Left ventricle myocardium inferior (tissue), 1 donor: ENCODE results near the gene SRSF11. TPM values are rescaled to one million over a fixed set of nuclear protein-coding genes. Genes with fewer than 3 reads are reported as not detected.

Experiments
- DNase-seq: peaks from one replicate; pipeline ENCODE4 v3.0.0-alpha.2; 2020
- H3K27ac ChIP-seq: fragments of 200-600 bp; replicated peaks from 2 replicates; pipeline ENCODE4 v1.8.0; 2021
- H3K27me3 ChIP-seq: fragments of 200-600 bp; 2 replicates; pipeline ENCODE4 v1.8.0; 2021; ENCODE audit warnings: low read depth
- H3K36me3 ChIP-seq: fragments of 200-600 bp; 2 replicates; pipeline ENCODE4 v1.8.0; 2021
- H3K4me1 ChIP-seq: fragments of 200-600 bp; 2 replicates; pipeline ENCODE4 v1.8.0; 2021
- H3K4me3 ChIP-seq: fragments of 200-600 bp; 2 replicates; pipeline ENCODE4 v1.8.0; 2021; ENCODE audit warnings: mild to moderate bottlenecking, moderate library complexity
- H3K9me3 ChIP-seq: fragments of 200-600 bp; replicated peaks from 2 replicates; pipeline ENCODE4 v1.8.0; 2021
- CTCF ChIP-seq: fragments of 200-600 bp; IDR thresholded peaks from 2 replicates; pipeline ENCODE4 v1.8.0; 2021; ENCODE audit warnings: antibody characterized with exemption, mild to moderate bottlenecking, borderline replicate concordance
- intact Hi-C: fragments of 100-400 bp; cut with micrococcal nuclease; formaldehyde crosslinking; loops from one replicate; pipeline ENCODE4 v1.11.0; 2022
- total RNA-seq: library from RNA; stranded (reverse); fragmentation: NEBNext Ultra II Directional; extraction: Animal tissue kit (Norgen Biotek cat#: 25700); gene quantifications from one replicate; pipeline ENCODE4 v1.2.1, GENCODE V29; 2021
- donor health status: DM: no; HTN: yes; CAD: no; lungs with severe emphysema.

Gene SRSF11
- total RNA-seq, 1 donor from 2014 or later: 48.6 TPM

- H3K4me1 ChIP-seq: peaks cover 87% of the 10 kb centered on the region
- no peak overlapping the region for H3K27ac ChIP-seq
- H3K9me3 ChIP-seq: no peaks in the 10 kb centered on the region
- peaks cover 6% of the 10 kb centered on the region for H3K36me3 ChIP-seq
- DNase-seq: no peak
- intact Hi-C loops: no loop called here
- no peak overlapping the region for H3K4me3 ChIP-seq
- TF ChIP-seq CTCF: no peak
- H3K27me3 ChIP-seq: no peaks in the 10 kb centered on the region
Observed at GRCh38 chr1:70208292-70208691, 12.9 kb upstream of the SRSF11 start.

GRCh38 chr1:70210820-70211219 lies 10.4 kb upstream of the SRSF11 start:
- Histone ChIP-seq H3K27ac (no peak overlapping the region), H3K36me3 (peaks cover 9% of the 10 kb centered on the region), H3K9me3 (no peaks in the 10 kb centered on the region), H3K27me3 (no peaks in the 10 kb centered on the region), H3K4me3 (no peak overlapping the region), H3K4me1 (peaks cover 76% of the 10 kb centered on the region)
- no peak for DNase-seq
- intact Hi-C loops: no loop called here
- no peak for TF ChIP-seq CTCF

GRCh38 chr1:70211541-70211940 lies 9.6 kb upstream of the SRSF11 start:
- Histone ChIP-seq H3K27me3 (no peaks in the 10 kb centered on the region), H3K9me3 (no peaks in the 10 kb centered on the region), H3K4me1 (peaks cover 70% of the 10 kb centered on the region), H3K27ac (no peak overlapping the region), H3K36me3 (peaks cover 13% of the 10 kb centered on the region), H3K4me3 (no peak overlapping the region)
- no peak for TF ChIP-seq CTCF
- intact Hi-C loops: no loop called here
- DNase-seq: no peak

- Histone ChIP-seq H3K27me3 (no peaks in the 10 kb centered on the region), H3K4me1 (peaks cover 53% of the 10 kb centered on the region), H3K27ac (peak overlapping the region; percentile 95), H3K9me3 (no peaks in the 10 kb centered on the region), H3K4me3 (no peak overlapping the region), H3K36me3 (peaks cover 6% of the 10 kb centered on the region)
- no peak for DNase-seq
- intact Hi-C loops: no loop called here
- TF ChIP-seq CTCF: no peak
Observed at GRCh38 chr1:70220015-70220414, 1.2 kb upstream of the SRSF11 start.

GRCh38 chr1:70220517-70221237 lies 503 bp upstream of the SRSF11 start:
- Histone ChIP-seq H3K4me3 (peak overlapping the region; percentile 84), H3K36me3 (peaks cover 9% of the 10 kb centered on the region), H3K9me3 (no peaks in the 10 kb centered on the region), H3K4me1 (peaks cover 59% of the 10 kb centered on the region), H3K27ac (peak overlapping the region; percentile 95), H3K27me3 (no peaks in the 10 kb centered on the region)
- no peak for DNase-seq
- no peak for TF ChIP-seq CTCF
- intact Hi-C loops: no loop called here
